HUES6 (cell line): Measurements from ENCODE around the gene GLA.

Experiments
- H3K27ac ChIP-seq: 2 replicates; pipeline ENCODE4 v1.7.0; 2013; ENCODE audit warnings: low read depth, mild to moderate bottlenecking, low read length, inconsistent platforms
- H3K27me3 ChIP-seq: 2 replicates; pipeline ENCODE4 v1.6.1; 2013; ENCODE audit warnings: low read length; ENCODE audit not compliant: control insufficient read depth, insufficient read depth
- H3K36me3 ChIP-seq: 2 replicates; pipeline ENCODE4 v1.6.1; 2013; ENCODE audit warnings: low read length; ENCODE audit not compliant: control insufficient read depth, insufficient read depth
- H3K4me1 ChIP-seq: 2 replicates; pipeline ENCODE4 v1.6.1; 2013; ENCODE audit warnings: low read length; ENCODE audit not compliant: control insufficient read depth, insufficient read depth
- H3K4me3 ChIP-seq: 2 replicates; pipeline ENCODE4 v1.5.1; 2013; ENCODE audit warnings: low read depth, low read length
- H3K9ac ChIP-seq: one replicate; pipeline ENCODE4 v1.6.1; 2013; ENCODE audit warnings: mild to moderate bottlenecking, low read length
- H3K9me3 ChIP-seq: 2 replicates; pipeline ENCODE4 v1.6.1; 2013; ENCODE audit warnings: low read depth, low read length; ENCODE audit not compliant: control insufficient read depth, insufficient read depth

GLA gene

DNA sequence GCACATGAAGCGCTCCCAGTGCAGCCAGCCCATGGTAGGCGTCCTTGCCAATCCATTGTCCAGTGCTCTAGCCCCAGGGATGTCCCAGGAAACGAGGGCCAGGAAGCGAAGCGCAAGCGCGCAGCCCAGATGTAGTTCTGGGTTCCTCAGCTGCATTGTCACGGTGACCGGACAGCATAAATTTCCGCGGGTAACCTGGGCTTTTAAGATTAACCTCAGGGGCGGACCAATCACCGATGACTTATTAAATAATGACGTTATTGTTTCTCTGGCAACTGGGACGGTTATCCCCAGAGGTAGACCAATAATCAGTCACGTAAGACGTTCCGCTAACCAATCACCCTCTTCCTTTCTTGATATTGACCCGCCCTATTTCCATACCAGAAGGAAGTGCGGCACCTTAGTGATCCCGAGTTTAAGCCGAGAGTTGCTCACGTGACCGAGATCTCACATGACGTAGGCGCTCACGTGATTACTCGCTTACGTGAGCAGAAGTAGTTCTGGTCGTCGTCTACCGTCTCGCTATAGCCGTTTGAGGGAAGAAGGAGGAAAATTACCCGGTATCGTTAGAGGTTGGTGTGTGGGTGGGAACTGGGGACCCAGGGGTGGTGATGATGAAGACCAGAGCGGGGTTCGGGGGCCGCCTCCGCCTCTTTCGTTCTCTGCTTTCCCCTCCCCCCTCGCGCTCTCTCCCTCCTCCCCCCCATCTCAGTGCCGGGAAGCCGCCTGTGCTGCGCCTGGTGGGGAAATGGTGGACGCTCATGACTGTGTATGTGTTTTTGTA is at the start of gene GLA, which contains the start of gene HNRNPH2:
TSS of gene GLA (minus strand) at position 178 of the 784 bp plus-strand sequence. CDS start at position 156, 22 bp downstream.
TSS of gene HNRNPH2 (plus strand) at position 475 of the 784 bp plus-strand sequence. CDS start 3,767 bp downstream, outside the sequence.
- Histone ChIP-seq H3K4me3 (peak within 1 kb of the TSS; percentile 86), H3K9ac (peak within 1 kb of the TSS; percentile 93), H3K27me3 (no peaks in the 10 kb centered on the region), H3K36me3 (peaks cover 18% of the 10 kb centered on the region), H3K27ac (peak within 1 kb of the TSS; percentile 91), H3K4me1 (no peaks in the 10 kb centered on the region; the same call in 1 of the 2 replicates), H3K9me3 (no peaks in the 10 kb centered on the region)

- Histone ChIP-seq H3K4me1 (no peaks in the 10 kb centered on the region), H3K27me3 (no peaks in the 10 kb centered on the region; the same call in 1 of the 2 replicates), H3K4me3 (no peak overlapping the region), H3K27ac (no peak overlapping the region), H3K36me3 (peaks cover 3% of the 10 kb centered on the region), H3K9me3 (no peaks in the 10 kb centered on the region), H3K9ac (no peak overlapping the region)
These were observed 44.3 kb upstream of the GLA start for GRCh38 chrX:101452056-101452455.

GRCh38 chrX:101450961-101451360 is 43.2 kb upstream of the GLA start:
- Histone ChIP-seq H3K9ac (no peak overlapping the region), H3K4me1 (no peaks in the 10 kb centered on the region), H3K36me3 (peaks cover 3% of the 10 kb centered on the region), H3K9me3 (no peaks in the 10 kb centered on the region), H3K4me3 (no peak overlapping the region), H3K27me3 (no peaks in the 10 kb centered on the region; the same call in 1 of the 2 replicates), H3K27ac (no peak overlapping the region)

GRCh38 chrX:101450085-101450484 is 42.4 kb upstream of the GLA start:
- Histone ChIP-seq H3K4me1 (no peaks in the 10 kb centered on the region), H3K36me3 (peaks cover 3% of the 10 kb centered on the region), H3K9me3 (no peaks in the 10 kb centered on the region), H3K27me3 (no peaks in the 10 kb centered on the region; the same call in 1 of the 2 replicates), H3K27ac (no peak overlapping the region), H3K4me3 (no peak overlapping the region), H3K9ac (no peak overlapping the region)

- Histone ChIP-seq H3K9ac (no peak overlapping the region), H3K4me3 (no peak overlapping the region), H3K27me3 (no peaks in the 10 kb centered on the region; the same call in 1 of the 2 replicates), H3K36me3 (peaks cover 5% of the 10 kb centered on the region), H3K9me3 (no peaks in the 10 kb centered on the region), H3K4me1 (no peaks in the 10 kb centered on the region), H3K27ac (no peak overlapping the region)
These were observed 41.6 kb upstream of the GLA start for GRCh38 chrX:101449279-101449678.

DNA sequence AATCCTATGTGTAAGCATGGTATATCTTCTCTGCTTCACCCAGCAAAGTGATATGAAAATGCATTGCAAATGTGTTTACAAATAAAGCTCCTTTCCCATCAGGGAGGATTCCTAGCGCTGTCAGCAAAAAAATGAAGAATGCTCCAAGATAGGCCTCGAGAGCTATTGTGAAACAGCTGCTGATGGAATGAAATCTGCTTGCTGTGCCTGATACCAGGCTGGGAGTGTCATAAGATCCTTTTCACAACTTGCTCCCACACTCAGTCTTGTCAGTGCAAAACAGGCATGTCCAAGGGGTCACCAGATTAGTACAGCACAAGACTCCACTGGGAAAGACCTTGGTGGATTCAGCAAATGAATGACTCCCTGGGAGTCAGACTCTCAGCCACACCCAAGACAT is 34.4 kb upstream of the GLA start:
- peaks cover 31% of the 10 kb centered on the region for H3K36me3 ChIP-seq
- no peaks in the 10 kb centered on the region; the same call in 1 of the 2 replicates for H3K27me3 ChIP-seq
- H3K4me1 ChIP-seq: no peaks in the 10 kb centered on the region
- no peak overlapping the region for H3K27ac ChIP-seq
- no peak overlapping the region for H3K4me3 ChIP-seq
- H3K9ac ChIP-seq: no peak overlapping the region
- peaks cover 16% of the 10 kb centered on the region; the same call in 1 of the 2 replicates for H3K9me3 ChIP-seq

DNA sequence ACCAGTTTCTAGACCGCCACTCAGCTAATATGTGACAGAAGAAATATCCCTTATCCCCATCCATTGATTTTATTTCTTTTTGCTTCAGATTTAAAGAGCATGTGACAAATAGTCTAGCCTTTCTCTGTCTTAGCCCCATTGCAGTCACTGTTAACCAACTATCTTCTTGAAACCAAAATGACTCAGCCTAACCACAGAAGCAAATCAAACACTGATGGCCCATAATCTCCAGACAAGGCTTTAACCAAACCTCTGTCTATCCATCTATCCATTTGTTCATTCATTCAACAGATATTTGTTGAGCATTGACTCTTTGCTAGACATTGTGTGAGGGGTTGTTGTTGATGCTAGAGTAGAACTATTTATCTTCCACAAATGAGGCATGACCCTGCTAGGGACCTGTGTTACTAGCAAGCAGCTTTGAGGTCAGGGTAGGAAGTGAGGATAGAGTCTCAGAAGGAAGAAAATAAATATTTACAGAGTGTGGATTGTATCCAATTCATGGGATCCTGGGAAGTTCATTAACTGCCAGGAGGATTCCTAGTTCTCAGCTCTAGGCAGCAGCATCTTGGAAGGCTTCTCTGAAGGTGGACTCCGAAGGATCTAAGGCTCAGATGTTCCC is 22.8 kb upstream of the GLA start:
- no peak overlapping the region for H3K4me3 ChIP-seq
- peaks cover 16% of the 10 kb centered on the region for H3K9me3 ChIP-seq
- H3K9ac ChIP-seq: no peak overlapping the region
- H3K27me3 ChIP-seq: no peaks in the 10 kb centered on the region
- no peaks in the 10 kb centered on the region for H3K4me1 ChIP-seq
- H3K27ac ChIP-seq: no peak overlapping the region
- H3K36me3 ChIP-seq: peaks cover 39% of the 10 kb centered on the region

- no peak overlapping the region for H3K4me3 ChIP-seq
- H3K9me3 ChIP-seq: peaks cover 16% of the 10 kb centered on the region
- H3K9ac ChIP-seq: no peak overlapping the region
- H3K27me3 ChIP-seq: no peaks in the 10 kb centered on the region
- H3K4me1 ChIP-seq: no peaks in the 10 kb centered on the region
- peaks cover 42% of the 10 kb centered on the region for H3K36me3 ChIP-seq
- H3K27ac ChIP-seq: no peak overlapping the region
These were observed 22.2 kb upstream of the GLA start for GRCh38 chrX:101429934-101430333.

GRCh38 chrX:101427954-101428353 is 20.2 kb upstream of the GLA start:
- no peak overlapping the region for H3K9ac ChIP-seq
- H3K36me3 ChIP-seq: peaks cover 53% of the 10 kb centered on the region
- H3K4me3 ChIP-seq: no peak overlapping the region
- H3K9me3 ChIP-seq: peaks cover 14% of the 10 kb centered on the region
- no peaks in the 10 kb centered on the region for H3K4me1 ChIP-seq
- H3K27me3 ChIP-seq: no peaks in the 10 kb centered on the region
- no peak overlapping the region for H3K27ac ChIP-seq

DNA sequence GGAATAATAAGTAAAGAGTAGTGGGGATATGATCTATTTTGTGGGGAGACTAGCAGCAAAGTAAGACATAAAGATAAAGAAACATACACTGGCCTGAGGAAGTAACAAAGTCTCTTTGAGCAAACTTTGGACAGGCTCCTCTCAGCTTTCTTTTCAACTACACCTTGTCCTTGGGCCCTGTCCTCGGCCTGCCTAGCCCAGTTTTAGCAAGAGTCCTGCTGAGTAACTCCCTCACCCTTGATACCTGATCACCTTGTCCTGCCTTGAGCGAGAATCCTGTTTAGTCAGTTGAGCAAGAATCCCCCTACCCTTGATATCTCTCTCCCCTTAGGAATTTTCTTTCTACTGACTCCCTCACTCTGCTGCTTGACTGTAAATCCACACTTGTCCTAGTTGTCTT is 11.8 kb upstream of the GLA start:
- no peak overlapping the region for H3K27ac ChIP-seq
- H3K9ac ChIP-seq: no peak overlapping the region
- H3K27me3 ChIP-seq: no peaks in the 10 kb centered on the region
- peaks cover 6% of the 10 kb centered on the region for H3K36me3 ChIP-seq
- H3K4me1 ChIP-seq: peaks cover 29% of the 10 kb centered on the region
- no peak overlapping the region for H3K4me3 ChIP-seq
- no peaks in the 10 kb centered on the region for H3K9me3 ChIP-seq
